OCI-LY7 (cell line): ENCODE measurements around the gene CD2AP. TPM values are rescaled to one million over a fixed set of nuclear protein-coding genes. Genes with fewer than 3 reads are reported as not detected.

Experiments used
- BruUV-seq: library from RNA; stranded (reverse); fragments of 400-500 nt; replicated peaks from 2 replicates; lab custom pipeline; 2021; lab: Mats Ljungman, UMichigan
- CTCF ChIA-PET: fragments of 300-600 bp; sonication (Branson Sonifier 250); formaldehyde crosslinking; loops from one replicate; lab custom pipeline; 2022; ENCODE audit warnings: antibody characterized with exemption; ENCODE audit not compliant: unreplicated experiment; lab: Charles Lee
- POLR2A ChIA-PET: fragments of 300-600 bp; sonication (Branson Sonifier 250); formaldehyde crosslinking; loops from one replicate; lab custom pipeline; 2022; ENCODE audit warnings: antibody characterized with exemption; lab: Charles Lee
- DNase-seq: peaks from one replicate; pipeline ENCODE4 v3.0.0-alpha.2; 2015; ENCODE audit warnings: low spot score
- H2AFZ ChIP-seq: fragments of 200-600 bp; sonication (generic), shearing (Covaris generic); 2 replicates; pipeline ENCODE4 v1.6.1; 2014; ENCODE audit warnings: mild to moderate bottlenecking, antibody characterized with exemption, low read length, moderate library complexity
- H3K27ac ChIP-seq: fragments of 200-600 bp; sonication (generic); 2 replicates; pipeline ENCODE4 v1.5.1; 2014; ENCODE audit warnings: mixed run types, low read depth, mild to moderate bottlenecking, moderate library complexity, low read length, inconsistent platforms; ENCODE audit not compliant: poor library complexity, severe bottlenecking
- H3K36me3 ChIP-seq: fragments of 200-600 bp; sonication (generic); 2 replicates; pipeline ENCODE4 v1.6.1; 2014; ENCODE audit warnings: mild to moderate bottlenecking, antibody characterized with exemption, low read length, moderate library complexity, mixed read lengths; ENCODE audit not compliant: insufficient read depth
- H3K4me1 ChIP-seq: fragments of 200-600 bp; sonication (generic); 2 replicates; pipeline ENCODE4 v1.5.1; 2014; ENCODE audit warnings: mild to moderate bottlenecking, low read length; ENCODE audit not compliant: insufficient read depth, poor library complexity, severe bottlenecking
- H3K4me2 ChIP-seq: fragments of 200-600 bp; sonication (generic); 2 replicates; pipeline ENCODE4 v1.6.1; 2014; ENCODE audit warnings: mild to moderate bottlenecking, low read length
- H3K4me3 ChIP-seq: fragments of 200-600 bp; sonication (generic); 2 replicates; pipeline ENCODE4 v1.5.1; 2014; ENCODE audit warnings: mild to moderate bottlenecking, low read depth, low read length; ENCODE audit not compliant: poor library complexity, severe bottlenecking
- H3K79me2 ChIP-seq: fragments of 200-600 bp; sonication (generic); 2 replicates; pipeline ENCODE4 v1.6.1; 2016; ENCODE audit warnings: low read depth, mild to moderate bottlenecking, low read length, moderate library complexity, mixed read lengths; ENCODE audit not compliant: insufficient read depth
- H3K9me2 ChIP-seq: fragments of 200-600 bp; sonication (generic); 2 replicates; pipeline ENCODE4 v1.6.1; 2016; ENCODE audit warnings: mild to moderate bottlenecking, low read length, mixed read lengths; ENCODE audit not compliant: insufficient read depth
- H3K9me3 ChIP-seq: fragments of 200-600 bp; sonication (generic); 2 replicates; pipeline ENCODE4 v1.6.1; 2014; ENCODE audit warnings: mild to moderate bottlenecking, mixed run types, low read length, mixed read lengths
- H4K20me1 ChIP-seq: fragments of 200-600 bp; sonication (generic); 2 replicates; pipeline ENCODE4 v1.6.1; 2014; ENCODE audit warnings: mild to moderate bottlenecking, antibody characterized with exemption, low read length, moderate library complexity, mixed read lengths; ENCODE audit not compliant: insufficient read depth
- EZH2phosphoT487 ChIP-seq: fragments of 200-600 bp; sonication (generic); IDR thresholded peaks from 2 replicates; pipeline ENCODE4 v1.6.1; 2018; ENCODE audit warnings: low read depth, borderline replicate concordance, mild to moderate bottlenecking, mixed run types, antibody characterized with exemption, low read length, moderate library complexity, mixed read lengths
- intact Hi-C: fragments of 100-400 bp; cut with micrococcal nuclease; formaldehyde crosslinking; loops from one replicate; pipeline ENCODE4 v1.10.0; 2022; ENCODE audit not compliant: unreplicated experiment
- total RNA-seq, 2 experiments: library from RNA; depleted of rRNA in 1 of 2; stranded (reverse); fragments of >200 nt in 1 of 2; shearing (Covaris generic) in 1 of 2; gene quantifications; 2 replicates each; pipeline ENCODE4 v1.2.3, GENCODE V29; 2014 to 2022
- TF ChIP-seq, protein P1 (sequence below): fragments of 200-600 bp; sonication (generic); conservative IDR thresholded peaks from 2 replicates; pipeline ENCODE4 v1.5.1; 2014; ENCODE audit warnings: mild to moderate bottlenecking, antibody characterized with exemption, low read length, moderate library complexity, mixed read lengths

CD2AP gene
- total RNA-seq, 2 experiments from 2014 or later = 26.6 to 58.0 TPM

DNA sequence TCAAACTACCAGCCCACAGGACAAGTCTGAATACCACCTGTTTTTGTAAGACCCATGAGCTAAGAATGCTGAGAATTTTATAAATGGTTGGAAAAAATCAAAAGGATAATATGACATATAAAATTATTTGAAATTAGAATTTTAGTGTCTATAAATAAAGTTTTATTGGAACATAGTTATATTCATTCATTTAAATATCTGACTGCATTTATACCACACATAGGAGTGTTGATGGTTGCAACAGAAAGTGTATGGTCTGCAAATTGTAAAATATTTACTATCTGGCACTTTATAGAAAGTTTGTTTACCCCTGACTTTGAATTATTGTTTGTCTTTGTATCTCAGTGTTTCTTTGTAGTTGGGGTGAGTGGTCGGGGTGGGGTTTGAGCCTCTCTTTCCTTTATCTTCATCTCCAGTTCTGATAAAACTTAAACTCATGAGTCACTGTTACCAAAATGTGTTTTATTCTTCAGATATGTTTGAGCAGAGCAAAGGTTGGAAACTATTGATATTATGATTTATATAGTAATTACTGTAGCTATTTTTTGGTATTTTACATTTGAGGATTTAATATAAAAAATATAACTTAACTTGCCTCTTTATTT lies 55.5 kb downstream of the CD2AP start:
- Histone ChIP-seq H3K4me1 (no peaks in the 10 kb centered on the region), H3K9me3 (peaks cover 9% of the 10 kb centered on the region; the same call in 1 of the 2 replicates), H3K27ac (no peak overlapping the region), H3K36me3 (peaks cover 75% of the 10 kb centered on the region), H3K79me2 (peaks cover 67% of the 10 kb centered on the region), H2AFZ (no peak overlapping the region), H3K4me3 (no peak overlapping the region), H3K4me2 (no peak overlapping the region), H3K9me2 (no peaks in the 10 kb centered on the region), H4K20me1 (no peaks in the 10 kb centered on the region)
- no peak for DNase-seq
- no peak for TF ChIP-seq EZH2phosphoT487
- TF ChIP-seq, protein P1, sequence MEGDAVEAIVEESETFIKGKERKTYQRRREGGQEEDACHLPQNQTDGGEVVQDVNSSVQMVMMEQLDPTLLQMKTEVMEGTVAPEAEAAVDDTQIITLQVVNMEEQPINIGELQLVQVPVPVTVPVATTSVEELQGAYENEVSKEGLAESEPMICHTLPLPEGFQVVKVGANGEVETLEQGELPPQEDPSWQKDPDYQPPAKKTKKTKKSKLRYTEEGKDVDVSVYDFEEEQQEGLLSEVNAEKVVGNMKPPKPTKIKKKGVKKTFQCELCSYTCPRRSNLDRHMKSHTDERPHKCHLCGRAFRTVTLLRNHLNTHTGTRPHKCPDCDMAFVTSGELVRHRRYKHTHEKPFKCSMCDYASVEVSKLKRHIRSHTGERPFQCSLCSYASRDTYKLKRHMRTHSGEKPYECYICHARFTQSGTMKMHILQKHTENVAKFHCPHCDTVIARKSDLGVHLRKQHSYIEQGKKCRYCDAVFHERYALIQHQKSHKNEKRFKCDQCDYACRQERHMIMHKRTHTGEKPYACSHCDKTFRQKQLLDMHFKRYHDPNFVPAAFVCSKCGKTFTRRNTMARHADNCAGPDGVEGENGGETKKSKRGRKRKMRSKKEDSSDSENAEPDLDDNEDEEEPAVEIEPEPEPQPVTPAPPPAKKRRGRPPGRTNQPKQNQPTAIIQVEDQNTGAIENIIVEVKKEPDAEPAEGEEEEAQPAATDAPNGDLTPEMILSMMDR = no peak
- CTCF ChIA-PET = no interaction called here
- intact Hi-C loops = no loop called here
- no TSS peak for BruUV-seq
- POLR2A ChIA-PET = interaction anchor here (0.6 to 1.5 kb wide), 3 partner anchors 9 to 491 kb away, joined by 3 to 4 read pairs (median 4); partner anchors contain the start of gene ADGRF1

DNA sequence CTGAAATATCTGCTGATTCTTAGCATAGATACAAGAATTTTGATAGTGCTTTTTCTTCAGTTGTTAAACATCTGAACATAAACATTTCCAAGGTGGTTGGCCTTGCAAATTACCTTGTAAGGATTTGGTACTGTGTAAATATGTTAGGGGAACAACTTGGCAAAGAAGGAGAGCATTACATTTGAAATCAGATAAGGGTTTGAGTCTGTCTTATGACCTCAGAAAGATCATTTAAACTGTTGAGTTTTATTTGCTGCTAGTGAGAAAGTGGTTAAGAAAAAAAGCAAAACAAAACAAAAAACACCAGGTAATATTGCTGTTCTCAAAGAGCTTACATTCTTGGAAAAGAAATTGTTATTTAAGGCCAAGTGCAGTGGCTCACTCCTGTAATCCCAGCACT lies 56.5 kb downstream of the CD2AP start:
- H2AFZ ChIP-seq = no peak overlapping the region
- peaks cover 72% of the 10 kb centered on the region for H3K36me3 ChIP-seq
- no peaks in the 10 kb centered on the region for H3K4me1 ChIP-seq
- TF ChIP-seq, protein P1 = no peak
- TF ChIP-seq EZH2phosphoT487 = no peak
- no peak for DNase-seq
- H3K9me2 ChIP-seq = no peaks in the 10 kb centered on the region
- no peaks in the 10 kb centered on the region for H4K20me1 ChIP-seq
- H3K4me2 ChIP-seq = no peak overlapping the region
- H3K4me3 ChIP-seq = no peak overlapping the region
- no peak overlapping the region for H3K27ac ChIP-seq
- ChIA-PET POLR2A (no interaction called here), CTCF (no interaction called here)
- H3K79me2 ChIP-seq = peaks cover 66% of the 10 kb centered on the region
- intact Hi-C loops = no loop called here
- H3K9me3 ChIP-seq = peaks cover 9% of the 10 kb centered on the region; the same call in 1 of the 2 replicates
- BruUV-seq = no TSS peak
